ENCODE measurements around the gene SMLR1.

SMLR1 gene

GRCh38 chr6:130863415-130864230 lies 36.4 kb downstream of the SMLR1 start:
- no peak for TF ChIP-seq CTCF (IDR thresholded peaks at IDR 0.05; ENCODE audit: insufficient read depth, low read depth, low read length, missing control alignments)
- H3K4me3 ChIP-seq (ENCODE audit: low read length): no peak overlapping the region
- no peak for DNase-seq (ENCODE audit: low read depth)

DNA sequence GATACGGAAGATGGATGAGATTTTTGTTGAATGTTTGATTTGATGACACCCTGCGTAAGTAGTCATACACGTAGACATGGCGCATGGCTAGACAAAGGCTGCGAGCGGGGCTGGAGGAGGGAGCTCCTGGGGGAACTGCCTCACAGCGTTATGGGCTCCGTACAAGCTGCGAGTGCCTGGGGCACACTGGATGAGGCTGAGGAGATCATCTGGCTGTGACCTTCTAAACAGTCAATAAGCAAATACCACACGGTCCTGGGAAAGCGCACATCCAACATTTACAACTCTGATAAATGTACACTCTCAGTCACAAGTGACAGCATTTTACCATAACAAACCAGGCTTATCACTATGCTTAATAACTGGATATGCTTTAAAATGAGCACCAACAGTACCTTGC lies 37.1 kb downstream of the SMLR1 start:
- DNase-seq (ENCODE audit: low read depth): no peak
- no peak for TF ChIP-seq CTCF (IDR thresholded peaks at IDR 0.05; ENCODE audit: insufficient read depth, low read depth, low read length, missing control alignments)

DNA sequence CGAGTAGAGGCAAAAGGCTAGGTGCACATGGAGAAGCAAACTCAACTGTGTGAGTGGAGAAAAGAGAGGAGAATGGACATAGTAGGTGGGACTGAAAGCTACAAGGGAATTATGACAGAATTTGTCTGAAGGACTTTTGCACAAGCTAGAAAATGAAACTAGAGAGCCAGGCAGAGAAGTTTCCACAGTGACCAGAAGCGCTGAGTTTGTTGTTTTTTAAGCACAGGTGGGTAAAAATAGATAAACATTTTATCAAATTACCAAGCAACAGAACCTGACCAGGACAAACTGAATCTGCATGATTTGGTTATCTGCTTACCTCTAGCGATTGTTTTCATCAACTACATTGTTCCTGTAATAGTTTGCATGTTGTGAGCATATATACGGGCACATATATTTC lies 38.6 kb downstream of the SMLR1 start:
- TF ChIP-seq CTCF (IDR thresholded peaks at IDR 0.05; ENCODE audit: insufficient read depth, low read depth, low read length, missing control alignments): no peak
- DNase-seq (ENCODE audit: low read depth): no peak
- H3K4me3 ChIP-seq (ENCODE audit: low read length): no peak overlapping the region

More for the DNA sequence above, 37.1 kb downstream of the SMLR1 start:
- H3K4me3 ChIP-seq (ENCODE audit: low read length): no peak overlapping the region

- H3K4me3 ChIP-seq (ENCODE audit: low read length): no peak overlapping the region
- DNase-seq (ENCODE audit: low read depth): no peak
- TF ChIP-seq CTCF (IDR thresholded peaks at IDR 0.05; ENCODE audit: insufficient read depth, low read depth, low read length, missing control alignments): no peak
Observed at GRCh38 chr6:130869681-130870080, 42.5 kb downstream of the SMLR1 start.

- no peak overlapping the region for H3K4me3 ChIP-seq (ENCODE audit: low read length)
- no peak for DNase-seq (ENCODE audit: low read depth)
- TF ChIP-seq CTCF (IDR thresholded peaks at IDR 0.05; ENCODE audit: insufficient read depth, low read depth, low read length, missing control alignments): no peak
Observed at GRCh38 chr6:130870179-130870880, 43.1 kb downstream of the SMLR1 start.

DNA sequence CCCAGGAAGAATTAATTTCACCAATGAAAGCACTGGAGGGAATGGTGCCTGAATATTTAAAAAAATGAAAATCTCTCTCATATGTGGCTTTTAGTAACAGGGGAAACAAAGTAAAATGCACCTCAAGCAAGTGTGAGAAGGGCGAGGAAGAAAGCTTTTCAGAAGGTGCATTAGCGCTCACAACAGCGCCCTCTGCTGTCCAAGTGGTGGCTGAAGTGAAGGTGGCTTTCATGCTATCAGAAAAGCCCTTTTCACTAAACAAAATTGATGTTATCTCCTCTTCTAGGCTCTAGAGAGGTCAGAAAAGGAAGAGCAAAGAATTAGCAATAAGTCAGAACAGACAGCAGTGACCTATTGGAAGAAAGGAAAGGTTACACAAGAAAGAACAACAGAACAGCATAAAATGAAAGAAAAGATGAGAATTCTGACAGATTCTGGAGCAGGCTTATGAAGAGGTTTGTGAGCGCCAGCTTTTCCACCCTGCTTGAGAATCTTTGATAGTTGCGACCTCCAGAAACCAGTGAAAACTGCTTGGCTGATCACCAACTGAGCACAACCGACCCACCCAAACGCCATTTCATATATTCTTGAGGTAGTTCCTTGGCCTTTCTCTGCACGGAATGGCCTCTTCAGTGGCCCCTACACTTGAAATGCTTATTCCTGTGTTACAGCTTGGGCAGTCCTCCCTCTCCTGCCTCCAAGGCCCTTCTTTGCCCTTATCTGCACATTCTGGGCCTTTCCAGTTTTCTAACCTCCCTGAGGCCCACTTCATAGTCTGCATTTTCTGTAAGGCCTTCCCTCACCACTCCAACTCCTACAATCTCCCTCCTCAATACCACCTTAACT lies 45.3 kb downstream of the SMLR1 start:
- H3K4me3 ChIP-seq (ENCODE audit: low read length): no peak overlapping the region
- DNase-seq (ENCODE audit: low read depth): peak; percentile 59
- TF ChIP-seq CTCF (IDR thresholded peaks at IDR 0.05; ENCODE audit: insufficient read depth, low read depth, low read length, missing control alignments): peak; percentile 99
